ENCODE data around the gene SLC2A13.
"Not testable (repeated sequence)": the region's sequence is repeated elsewhere in the genome, so short reads cannot be mapped to it uniquely, and the experiment has no call there.

The SLC2A13 gene

DNA sequence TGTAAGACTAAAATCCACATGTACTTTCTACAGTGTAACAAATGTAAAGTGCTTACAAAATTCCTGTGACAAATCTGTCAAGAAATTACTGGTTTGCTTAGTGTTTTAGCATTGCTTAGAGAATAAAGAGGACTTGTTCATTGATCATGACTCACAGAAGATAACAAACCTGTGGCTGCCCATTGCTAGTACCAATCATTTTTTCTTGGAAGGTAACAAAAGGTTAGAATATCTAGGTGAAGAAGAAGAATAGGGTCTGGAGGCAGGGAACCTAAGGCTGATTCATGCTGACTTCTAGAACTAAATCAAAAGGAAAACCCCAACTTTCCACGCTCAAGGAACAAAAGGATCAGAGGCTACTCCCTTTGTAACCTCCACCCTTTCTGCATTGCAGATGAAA lies 253.5 kb downstream of the SLC2A13 start:
- no peak for DNase-seq

DNA sequence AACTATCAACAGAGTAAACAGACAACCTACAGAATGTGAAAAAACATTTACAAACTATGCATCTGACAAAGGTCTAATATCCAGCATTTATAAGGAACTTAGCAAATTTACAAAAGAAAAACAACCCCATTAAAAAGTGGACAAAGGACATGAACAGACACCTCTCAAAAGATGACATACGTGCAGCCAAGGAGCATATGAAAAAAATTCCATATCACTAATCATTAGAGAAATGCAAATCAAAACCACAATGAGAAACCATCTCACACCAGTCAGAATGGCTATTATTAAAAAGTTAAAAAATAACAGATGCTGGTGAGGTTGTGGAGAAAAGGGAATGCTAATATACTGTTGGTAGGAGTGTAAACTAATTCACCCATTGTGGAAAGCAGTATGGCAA lies 257.7 kb downstream of the SLC2A13 start:
- not testable (repeated sequence) for DNase-seq

DNA sequence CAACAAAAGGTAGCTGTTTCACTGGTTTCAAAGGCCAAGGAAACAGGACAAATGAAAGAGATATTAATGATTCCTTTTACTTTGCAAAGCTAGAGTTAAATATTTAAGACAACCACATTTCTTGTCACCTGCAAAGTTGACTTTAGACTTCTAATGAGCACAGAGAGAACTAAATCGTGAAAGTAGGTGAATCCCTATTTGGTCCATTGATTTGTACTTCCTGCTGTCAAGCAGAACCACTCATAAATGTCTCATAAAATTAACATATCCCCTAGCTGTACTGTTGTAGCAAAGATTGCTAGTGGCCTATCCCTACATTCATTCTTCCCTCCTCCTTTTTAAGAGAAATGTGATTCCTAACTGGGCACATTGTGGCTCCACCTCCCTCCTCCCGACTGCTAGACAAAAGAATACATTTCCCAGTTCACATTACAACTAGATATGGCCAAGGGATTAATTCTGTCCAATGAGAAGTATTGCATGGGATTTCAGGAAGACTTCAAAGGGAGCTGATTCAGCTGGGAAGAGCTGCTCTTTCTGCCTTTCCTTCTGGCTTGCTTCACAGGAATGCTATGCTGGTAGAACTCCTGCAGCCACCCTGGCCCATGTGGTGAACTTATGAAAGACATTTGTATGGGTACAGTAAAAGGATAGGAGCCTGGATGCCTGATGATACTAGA lies 258.8 kb downstream of the SLC2A13 start:
- no peak for DNase-seq

DNA sequence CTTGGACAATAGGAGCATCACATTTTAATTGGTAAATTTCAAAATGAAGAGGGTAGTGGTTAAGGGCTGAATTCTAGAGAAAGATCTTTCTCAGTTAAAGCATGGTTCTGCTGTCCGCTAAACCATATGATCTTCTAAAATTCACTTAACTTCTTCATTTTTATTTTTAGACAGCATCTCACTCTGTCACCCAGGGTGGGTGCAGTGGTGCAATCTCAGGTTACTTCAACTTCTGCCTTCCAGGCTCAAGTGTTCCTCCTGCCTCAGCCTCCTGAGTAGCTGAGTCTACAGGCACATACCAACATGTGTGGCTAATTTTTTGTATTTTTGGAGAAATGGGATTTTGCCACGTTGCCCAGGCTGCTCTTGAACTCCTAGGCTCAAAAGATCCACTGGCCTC lies 259.6 kb downstream of the SLC2A13 start:
- no peak for DNase-seq

DNA sequence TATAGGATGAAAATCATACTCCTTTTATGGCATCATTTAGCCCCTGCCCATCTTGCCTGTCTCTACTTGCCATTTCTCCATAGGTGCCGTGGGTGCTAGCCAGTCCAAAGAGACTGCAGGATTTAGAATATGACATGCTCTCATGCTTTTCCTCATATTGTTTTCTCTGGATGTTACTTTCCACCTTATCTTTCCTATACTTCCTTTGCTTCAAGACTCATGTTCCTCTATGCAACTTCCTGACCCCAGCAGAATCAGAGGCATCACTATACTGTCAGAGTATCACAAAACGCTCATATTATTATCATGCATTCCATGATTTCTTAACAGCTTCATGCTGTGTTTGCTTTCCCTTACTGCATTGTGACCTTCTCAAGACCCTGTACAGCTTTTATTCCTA lies 265.5 kb downstream of the SLC2A13 start:
- DNase-seq: no peak

DNA sequence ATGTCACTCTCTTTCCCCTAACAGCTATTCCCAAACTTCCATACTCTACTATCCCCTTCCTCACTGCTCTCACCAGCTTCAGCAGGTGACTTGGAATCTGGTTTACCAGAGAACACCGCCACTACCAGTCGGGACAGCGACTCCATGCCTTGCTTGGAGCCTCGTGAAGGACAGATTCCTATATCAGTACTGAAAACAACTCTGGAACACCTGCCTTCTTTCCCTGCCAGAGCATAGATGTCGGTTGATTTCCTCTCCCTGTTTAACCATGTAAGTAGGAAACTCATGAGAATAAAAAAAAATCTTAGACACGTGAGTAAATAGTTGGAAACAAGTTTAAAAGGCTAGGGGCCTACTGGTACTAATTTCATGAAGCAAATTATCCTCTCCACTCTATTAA lies 266.8 kb downstream of the SLC2A13 start:
- DNase-seq: no peak

DNA sequence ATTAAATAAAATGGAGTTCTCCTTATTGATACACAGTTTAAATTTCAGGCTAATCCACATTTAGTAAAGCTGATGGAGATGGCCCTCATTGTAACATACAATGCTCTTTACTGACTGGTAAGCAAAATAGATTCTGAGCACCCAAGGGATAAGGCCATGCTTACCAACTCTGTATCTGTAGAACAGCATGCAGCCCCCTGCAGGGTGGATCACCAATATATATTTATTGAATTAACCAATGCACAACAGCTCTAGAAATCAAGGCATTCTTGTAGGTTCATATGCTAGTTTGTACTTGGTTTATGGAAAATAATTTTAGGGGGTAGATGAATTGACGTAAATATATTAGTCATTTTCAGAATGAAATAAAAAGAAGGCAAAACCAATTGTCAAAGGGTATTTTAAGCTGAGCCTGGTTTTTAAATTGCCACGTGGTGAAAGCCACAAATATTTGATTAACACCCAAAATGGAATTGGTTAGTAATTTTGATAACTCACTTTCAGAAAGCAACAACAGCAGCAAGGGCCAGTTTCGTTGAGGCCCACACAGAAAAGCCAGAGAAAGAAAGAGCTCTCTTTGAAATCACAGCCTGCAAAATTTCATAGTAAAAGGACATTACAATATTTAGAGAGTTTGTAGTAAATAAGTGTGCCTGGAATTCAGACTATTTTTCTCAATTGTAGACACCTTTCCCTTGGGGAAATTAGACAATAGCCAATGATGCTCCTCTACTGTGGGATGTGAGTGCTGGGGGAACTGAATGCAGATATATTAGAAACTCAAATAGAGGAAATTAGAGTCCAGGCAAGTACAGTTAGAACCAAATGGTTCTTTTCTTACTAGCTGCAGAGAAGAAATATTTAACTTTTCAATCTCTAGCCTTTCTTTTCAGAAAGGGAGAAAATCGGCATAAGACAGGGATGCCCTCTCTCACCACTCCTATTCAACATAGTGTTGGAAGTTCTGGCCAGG lies 270.1 kb downstream of the SLC2A13 start:
- DNase-seq: no peak

DNA sequence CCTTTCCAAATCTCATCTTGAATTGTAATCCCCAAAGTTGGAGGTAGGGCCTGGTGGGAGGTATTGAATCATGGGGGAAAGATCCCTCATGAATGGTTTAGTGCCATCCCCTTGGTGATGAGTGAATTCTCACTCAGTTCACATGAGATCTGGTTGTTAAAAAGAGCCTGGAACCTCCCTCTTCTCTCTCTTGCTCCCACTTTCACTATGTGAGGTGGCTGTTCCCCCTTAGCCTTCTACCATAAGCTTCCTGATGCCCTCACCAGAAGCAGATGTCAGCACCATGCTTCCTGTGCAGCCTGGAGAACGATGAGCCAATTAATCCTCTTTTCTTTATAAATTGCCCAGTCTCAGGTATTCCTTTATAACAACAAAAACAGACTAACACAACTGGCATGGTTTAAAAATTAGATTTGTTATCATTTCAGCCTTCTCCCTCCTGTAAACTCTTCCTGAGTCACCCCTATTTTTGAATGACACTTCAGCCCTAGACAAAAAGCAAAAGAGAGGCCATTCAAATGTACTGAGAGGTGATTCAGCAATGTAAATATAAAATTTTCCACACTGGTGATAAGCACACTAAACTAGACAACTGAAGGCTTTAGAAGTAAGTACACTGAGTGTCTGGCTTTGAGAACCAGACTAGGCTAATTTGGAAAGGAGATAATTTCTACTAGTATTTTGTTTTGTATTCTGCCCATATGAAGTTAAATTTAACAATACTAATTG lies 274.1 kb downstream of the SLC2A13 start:
- DNase-seq: no peak

DNA sequence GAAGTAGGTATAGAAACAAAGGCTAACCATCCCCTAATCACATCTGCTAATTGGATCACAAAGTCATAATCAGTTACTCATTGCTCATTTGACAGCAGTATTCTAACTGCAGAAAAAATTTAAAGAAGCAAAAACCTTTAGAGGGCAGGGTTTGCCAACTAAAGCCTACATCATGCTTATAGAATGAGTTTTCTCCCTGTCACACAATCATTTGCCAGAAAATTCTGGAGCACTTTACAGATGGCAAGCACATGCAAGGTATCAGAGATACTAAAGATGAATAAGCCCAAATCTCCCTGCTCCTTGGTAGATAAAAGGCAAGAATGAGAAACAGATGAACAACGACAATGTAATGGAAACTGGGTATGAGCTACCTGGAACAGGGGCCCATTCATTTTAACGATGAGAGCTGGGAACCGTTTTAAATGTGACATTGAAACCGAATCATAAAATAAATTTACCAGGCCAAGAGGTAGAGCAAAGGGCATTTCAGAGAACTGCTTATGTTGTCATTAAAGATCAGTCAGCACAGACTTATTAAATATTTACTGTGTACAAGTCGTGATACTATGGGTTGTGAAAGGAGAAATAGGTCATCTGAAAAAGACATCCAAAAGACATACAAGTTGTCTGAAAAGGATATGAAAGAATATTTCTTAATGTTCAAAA lies 274.9 kb downstream of the SLC2A13 start:
- no peak for DNase-seq

DNA sequence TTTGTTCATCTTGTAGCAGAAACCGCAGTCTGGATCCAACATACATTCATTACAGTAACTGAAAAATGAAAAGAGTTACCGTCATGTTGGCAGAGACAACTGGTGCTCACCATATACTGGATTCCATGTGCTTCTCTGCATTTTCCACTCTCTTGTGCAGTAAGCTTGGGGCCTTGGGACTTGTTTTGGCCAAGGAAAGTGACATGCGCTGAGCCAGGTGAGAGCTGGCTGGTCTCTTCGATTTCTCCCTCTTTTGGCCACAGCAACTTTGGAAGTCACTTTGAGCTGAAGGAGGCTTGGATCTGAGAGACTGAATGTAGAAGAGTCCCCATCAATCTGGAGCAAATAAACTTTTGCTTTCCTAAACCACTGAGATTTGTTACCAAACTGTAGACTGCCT lies 275.7 kb downstream of the SLC2A13 start:
- DNase-seq: no peak

DNA sequence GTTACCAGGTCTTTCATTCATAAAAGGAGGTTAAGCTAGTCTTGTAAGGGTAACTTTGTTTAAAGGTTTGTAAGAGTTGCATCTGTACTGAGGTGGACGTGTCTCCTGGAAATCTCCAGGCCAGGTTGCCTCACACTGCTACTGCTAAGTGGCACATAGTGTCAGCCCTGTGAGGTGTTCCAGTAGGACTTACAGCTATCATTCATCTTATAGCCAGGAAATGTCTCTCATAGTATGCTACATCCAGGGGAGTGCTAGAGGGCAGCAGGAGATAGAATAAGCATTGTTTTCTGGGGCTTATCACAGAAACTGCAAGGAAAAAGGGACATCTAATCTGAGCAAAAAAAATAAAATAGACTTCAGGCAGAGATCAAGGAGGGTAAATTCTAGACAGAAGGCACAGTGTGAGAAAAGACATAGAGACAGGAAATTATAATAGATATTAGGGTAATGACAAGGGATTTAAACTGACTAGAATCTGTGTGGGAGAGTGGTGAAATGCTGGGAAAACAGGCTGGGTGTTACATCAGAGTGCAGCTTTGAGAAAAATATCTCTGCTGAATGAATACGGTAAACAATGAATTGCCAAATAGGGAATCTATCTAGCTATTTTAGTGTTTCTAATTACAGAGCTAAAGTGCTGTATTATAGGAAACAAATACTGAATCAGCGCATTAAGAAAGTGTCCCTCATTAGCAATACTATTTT lies 281.2 kb downstream of the SLC2A13 start:
- no peak for DNase-seq

DNA sequence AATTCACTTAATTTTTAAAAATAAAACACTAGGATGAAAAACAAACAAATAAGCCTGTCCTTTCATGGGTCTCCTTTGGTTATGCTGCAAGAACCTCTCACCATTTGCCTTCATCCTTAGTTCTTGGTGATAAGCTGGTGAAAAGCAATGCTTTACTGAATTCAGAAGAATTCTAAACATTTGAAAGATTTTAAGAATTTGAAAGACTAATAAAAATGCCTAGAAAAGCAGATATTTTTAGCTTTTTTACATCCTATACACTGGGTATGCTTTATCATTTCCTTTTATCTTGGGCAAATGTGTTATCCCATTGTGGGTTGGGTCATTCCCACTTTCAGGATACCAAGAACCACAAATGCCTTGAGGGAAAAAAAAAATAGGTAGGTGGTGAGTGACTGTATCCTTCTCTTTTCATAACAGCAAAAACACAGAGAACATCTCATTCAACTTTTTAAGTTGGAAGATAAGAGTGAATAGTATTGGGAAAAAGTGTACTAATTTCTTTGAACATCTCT lies 289.2 kb downstream of the SLC2A13 start:
- no peak for DNase-seq

DNA sequence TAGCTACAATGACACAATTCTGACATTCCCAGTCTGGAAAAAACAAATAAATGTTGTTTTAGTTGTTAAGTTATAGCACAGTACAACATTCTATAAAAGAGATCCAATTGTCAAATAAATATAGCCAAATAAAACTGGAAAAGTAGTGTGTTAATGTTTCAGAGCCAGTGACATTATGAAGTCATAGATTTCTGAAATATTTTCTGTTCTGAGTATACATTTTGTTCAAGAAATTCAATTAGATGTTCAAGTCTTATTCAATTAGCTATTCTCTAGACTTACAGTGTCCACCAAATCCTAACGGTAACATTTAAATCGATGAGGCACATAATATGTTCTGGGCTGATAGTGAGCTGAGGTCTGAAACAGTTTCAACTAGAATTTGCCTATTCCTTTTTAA lies 290.1 kb downstream of the SLC2A13 start:
- no peak for DNase-seq

DNA sequence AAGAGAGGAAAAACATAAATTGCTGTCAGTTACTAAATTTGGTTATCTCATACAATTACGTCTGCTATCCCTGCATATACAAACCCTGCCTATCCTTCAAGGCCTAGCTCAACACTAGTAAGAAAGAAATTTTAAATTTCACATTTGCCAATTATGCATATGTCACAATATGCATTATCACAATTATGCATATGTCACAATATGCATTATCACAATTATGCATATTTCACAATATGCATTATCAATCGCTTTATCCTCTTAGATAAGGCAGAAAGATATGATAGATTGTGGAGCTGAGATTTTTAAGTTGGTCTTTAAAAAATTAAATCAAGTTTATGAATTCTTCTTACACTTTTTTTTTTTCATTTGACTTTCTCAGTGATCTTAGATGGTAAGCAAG lies 291.3 kb downstream of the SLC2A13 start:
- DNase-seq: no peak

DNA sequence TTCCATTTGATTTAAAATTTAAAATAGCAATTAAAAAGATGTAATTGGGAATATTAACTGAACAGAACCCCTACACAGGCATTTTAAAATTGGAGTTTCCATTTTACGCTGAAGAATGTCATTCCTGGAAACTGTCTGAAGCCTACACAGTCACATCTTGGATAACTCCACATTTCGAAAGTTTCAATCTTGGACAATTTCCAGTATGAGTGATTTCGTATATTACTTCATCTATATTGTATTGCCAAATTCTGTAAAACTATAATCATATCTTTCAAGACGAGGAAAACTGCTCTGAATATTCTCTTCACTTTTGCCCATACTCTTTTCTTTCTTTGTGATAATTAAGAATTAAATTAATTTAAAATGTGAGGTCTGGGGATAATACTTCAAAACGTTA lies 292.1 kb downstream of the SLC2A13 start:
- DNase-seq: no peak

DNA sequence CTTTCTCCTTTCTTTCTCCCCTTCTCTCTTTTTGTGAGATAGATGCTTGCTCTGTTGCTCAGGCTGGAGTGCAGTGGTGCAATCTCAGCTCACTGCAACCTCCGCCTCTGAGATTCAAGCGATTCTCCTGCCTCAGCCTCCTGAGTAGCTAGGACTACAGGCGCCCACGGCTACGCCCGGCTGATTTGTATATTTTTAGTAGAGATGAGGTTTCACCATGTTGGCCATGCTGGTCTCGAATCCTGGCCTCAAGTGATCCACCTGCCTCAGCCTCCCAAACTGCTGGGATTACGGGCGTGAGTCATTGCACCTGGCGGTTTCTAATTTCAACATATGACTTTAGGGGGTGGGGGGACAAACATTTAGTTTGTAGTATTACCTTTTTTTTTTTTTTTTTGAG lies 293.4 kb downstream of the SLC2A13 start:
- DNase-seq: not testable (repeated sequence)

DNA sequence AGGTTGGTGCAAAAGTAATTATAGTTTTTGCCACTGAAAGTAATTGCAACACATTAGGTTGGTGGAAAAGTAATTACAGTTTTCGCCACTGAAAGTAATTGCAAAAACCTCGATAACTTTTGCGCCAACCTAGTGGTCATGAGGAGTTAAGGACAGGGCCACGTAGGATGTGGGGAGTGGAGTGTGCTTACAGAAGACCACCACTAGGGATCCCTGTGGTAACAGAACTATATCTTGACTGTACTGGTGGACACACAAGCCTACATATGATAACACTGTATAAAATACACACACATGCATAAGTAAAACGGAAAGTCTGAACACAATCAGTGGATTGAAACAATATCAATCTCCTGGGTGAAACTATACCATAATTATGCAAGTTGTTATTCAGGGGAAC lies 298.8 kb downstream of the SLC2A13 start:
- no peak for DNase-seq

DNA sequence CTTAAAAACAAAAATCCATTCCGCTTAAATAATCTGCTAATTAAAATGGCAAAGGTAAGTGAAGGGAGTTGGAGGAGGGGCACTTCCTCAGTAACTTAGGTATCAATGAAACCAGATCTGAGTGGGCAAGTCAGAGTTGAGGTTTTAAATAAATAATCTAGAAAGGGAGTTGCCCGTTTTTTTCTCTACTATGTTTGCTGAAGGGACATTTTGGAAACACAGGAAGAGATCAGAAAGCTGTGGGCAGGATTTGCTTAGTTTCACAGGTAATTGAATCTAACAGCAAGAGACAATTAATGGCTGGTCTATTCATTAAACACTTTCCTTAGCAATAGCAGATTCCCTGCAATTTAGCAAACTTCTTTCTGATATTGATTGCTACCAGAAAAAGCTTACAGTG lies 300.2 kb downstream of the SLC2A13 start:
- no peak for DNase-seq

DNA sequence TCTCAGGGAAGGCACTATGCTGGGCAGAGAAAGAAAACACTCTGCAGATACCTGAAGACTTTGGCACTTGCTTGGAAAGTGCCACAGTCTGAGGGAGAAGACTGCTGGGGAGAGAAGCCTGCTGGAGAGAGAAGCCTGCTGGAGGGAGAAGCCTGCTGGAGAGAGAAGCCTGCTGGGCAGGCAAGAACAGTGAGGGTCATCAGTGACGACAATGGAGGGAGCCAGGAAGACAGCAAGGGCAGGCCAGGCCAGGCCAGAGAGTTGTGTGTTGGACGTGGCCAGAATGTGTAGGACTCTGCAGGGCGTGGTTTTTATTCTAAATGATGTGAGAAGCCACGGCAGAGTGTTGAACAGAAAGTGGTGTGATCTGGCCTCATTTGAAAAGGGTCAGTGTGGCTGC lies 301.0 kb downstream of the SLC2A13 start:
- no peak for DNase-seq

DNA sequence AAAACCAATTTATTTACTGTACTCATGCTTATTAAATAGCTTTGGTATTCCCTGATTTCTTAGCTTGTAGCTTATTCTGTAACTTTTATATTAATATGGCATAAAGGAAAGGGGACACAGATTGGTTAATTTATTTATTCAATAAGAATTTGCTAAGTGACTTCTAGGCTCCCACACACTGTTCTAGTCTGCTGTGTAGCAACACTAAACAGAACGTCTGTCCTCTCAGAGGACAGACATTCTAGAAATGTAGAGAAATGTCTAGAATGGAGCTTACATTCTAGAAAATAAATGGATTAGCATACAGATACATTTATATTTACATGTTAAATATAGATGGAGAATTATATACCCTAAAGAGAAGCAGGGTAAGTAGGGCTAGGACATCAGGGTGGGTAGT lies 301.4 kb downstream of the SLC2A13 start:
- no peak for DNase-seq

DNA sequence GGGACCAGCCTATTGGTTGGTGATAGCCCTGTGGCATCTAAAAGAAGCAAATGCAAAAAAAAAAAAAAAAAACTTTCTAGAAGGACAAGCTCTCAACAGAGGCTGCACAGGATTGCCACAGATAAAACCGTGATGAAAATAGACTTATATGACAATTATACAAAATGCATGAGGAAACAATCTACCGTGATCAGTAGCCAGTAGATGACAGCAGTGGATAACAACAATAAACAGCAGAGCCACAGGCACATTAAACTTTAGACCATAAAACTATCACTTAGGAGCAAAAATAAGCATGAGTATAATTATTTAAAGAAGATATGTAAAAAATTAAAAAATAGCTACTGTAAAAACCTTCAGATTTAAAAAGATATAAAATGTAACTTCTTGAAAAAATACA lies 302.7 kb downstream of the SLC2A13 start:
- no peak for DNase-seq

DNA sequence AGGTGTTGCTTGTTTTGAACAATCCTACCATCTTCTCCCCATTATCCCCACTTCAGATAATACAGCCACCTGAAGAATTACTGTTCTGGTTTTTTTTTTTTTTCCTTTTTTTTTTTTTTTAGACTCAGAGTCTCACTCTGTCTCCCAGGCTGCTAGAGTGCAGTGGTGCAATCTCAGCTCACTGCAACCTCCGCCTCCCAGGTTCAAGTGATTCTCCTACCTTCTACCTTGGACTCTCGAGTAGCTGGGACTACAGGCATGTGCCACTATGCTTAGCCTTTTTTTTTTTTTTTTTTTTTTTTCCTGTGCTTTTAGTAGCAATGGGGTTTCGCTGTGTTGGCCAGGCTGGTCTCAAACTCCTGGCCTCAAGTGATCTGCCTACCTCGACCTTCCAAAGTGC lies 306.9 kb downstream of the SLC2A13 start:
- no peak for DNase-seq

All from RPMI8226 (cell line).